Measurements from ENCODE around the gene TSPAN16.

DNA sequence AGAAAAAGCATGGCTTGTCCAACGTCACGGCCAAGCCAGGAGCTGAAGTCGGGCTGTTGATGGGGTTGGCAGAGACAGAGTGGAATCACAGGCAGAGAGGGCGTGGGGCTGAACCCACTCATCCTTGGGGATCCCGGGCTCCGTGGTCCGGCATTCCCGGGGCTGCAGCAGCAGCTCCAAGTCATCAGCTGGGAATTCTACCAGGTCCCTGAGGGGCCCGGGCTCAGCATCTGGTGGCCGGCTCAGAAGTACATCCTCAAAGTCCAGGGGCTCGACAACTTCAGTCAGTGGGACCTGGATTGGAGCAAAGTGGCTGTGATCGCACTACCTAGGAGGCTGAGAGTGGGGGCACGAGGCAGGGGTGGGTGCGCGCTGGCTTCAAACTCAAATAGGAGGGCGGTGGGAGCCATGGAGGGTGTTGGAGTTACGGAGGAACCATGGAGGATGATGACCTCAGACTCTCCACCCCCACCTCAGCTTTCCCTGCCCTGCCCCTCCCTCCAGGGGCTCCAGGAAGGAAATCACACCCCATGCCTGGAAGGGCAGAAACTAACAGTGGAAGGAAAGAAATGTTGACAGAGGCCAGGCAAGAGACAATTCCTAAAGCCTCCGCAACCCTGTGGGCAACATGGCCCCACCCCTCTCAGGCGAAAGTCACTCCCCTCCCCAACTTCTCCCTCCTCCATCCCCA is 43.1 kb upstream of the TSPAN16 start:
- TF ChIP-seq GATA2 (IDR thresholded peaks at IDR 0.05; ENCODE audit: low read depth, low read length) = no peak
- TF ChIP-seq GATA3 (IDR thresholded peaks at IDR 0.05; ENCODE audit: low read depth, low read length) = no peak

Measured in SH-SY5Y (cell line).